GM12878 (cell line): Measurements from ENCODE around the gene PARD6B. TPM values are rescaled to one million over a fixed set of nuclear protein-coding genes. Genes with fewer than 3 reads are reported as not detected.

Experiments
- ATAC-seq: fragments of 200-7000 bp; cut with Tn5 transposase; 3 replicates; pipeline ENCODE4 v1.9.1; 2020; ENCODE audit warnings: mild to moderate bottlenecking, moderate library complexity
- BruUV-seq: library from RNA; stranded (reverse); fragments of 400-500 nt; replicated peaks from 2 replicates; lab custom pipeline; 2021; lab: Mats Ljungman, UMichigan
- CTCF ChIA-PET: fragments of 300-600 bp; sonication (Branson Sonifier 250); formaldehyde crosslinking; extraction: SDS; loops from one replicate; lab custom pipeline; 2021; ENCODE audit warnings: inconsistent platforms; lab: Yijun Ruan, JAX
- POLR2A ChIA-PET: fragments of 350-600 bp; formaldehyde crosslinking; extraction: SDS; loops from one replicate; lab custom pipeline; 2021; ENCODE audit warnings: inconsistent platforms; lab: Charles Lee
- RAD21 ChIA-PET: fragments of 300-600 bp; sonication (Branson Sonifier 250); formaldehyde crosslinking; loops from one replicate; lab custom pipeline; 2023; ENCODE audit warnings: antibody characterized with exemption; ENCODE audit not compliant: unreplicated experiment; lab: Charles Lee
- SMC1A ChIA-PET: fragments of 300-600 bp; sonication (Branson Sonifier 250); formaldehyde crosslinking; loops from one replicate; lab custom pipeline; 2023; ENCODE audit not compliant: unreplicated experiment, uncharacterized antibody; lab: Charles Lee
- DNase-seq: peaks from one replicate; pipeline ENCODE4 v3.0.0-alpha.2; 2011; ENCODE audit warnings: low read depth, low spot score
- FAIRE-seq: peaks from 3 replicates; lab custom pipeline; 2011; peaks lifted over from hg19 to GRCh38; lab: Jason Lieb, UNC
- H2AFZ ChIP-seq: 2 replicates; pipeline ENCODE4 v1.6.0; 2011; ENCODE audit warnings: low read depth, low read length, control low read depth; ENCODE audit not compliant: control insufficient read depth
- H3K27ac ChIP-seq: 2 replicates; pipeline ENCODE4 v1.5.1; 2011; ENCODE audit warnings: control low read depth; ENCODE audit not compliant: control insufficient read depth, insufficient read depth
- H3K27me3 ChIP-seq, 2 experiments: replicated peaks in 1 of 2; 2 replicates each; pipeline versions ENCODE4 v1.6.0 to v1.6.1; 2011; ENCODE audit warnings: low read length in 1 of 2; ENCODE audit not compliant: control insufficient read depth in 2 of 2, insufficient read depth in 2 of 2
- H3K36me3 ChIP-seq, 2 experiments: 2 replicates each; pipeline ENCODE4 v1.5.1; 2011; ENCODE audit warnings: low read length in 1 of 2; ENCODE audit not compliant: control insufficient read depth in 2 of 2, insufficient read depth in 2 of 2
- H3K4me1 ChIP-seq: 2 replicates; pipeline ENCODE4 v1.6.1; 2011; ENCODE audit warnings: mild to moderate bottlenecking, low read length, moderate library complexity, mixed read lengths; ENCODE audit not compliant: control insufficient read depth, insufficient read depth
- H3K4me2 ChIP-seq: 2 replicates; pipeline ENCODE4 v1.6.0; 2011; ENCODE audit warnings: control low read depth; ENCODE audit not compliant: control insufficient read depth, insufficient read depth
- H3K4me3 ChIP-seq: fragments of 200-600 bp; sonication (generic); 2 replicates; pipeline ENCODE4 v1.5.1; 2016
- H3K79me2 ChIP-seq: 2 replicates; pipeline ENCODE4 v1.6.0; 2011; ENCODE audit warnings: low read length; ENCODE audit not compliant: control insufficient read depth, insufficient read depth
- H3K9ac ChIP-seq: 2 replicates; pipeline ENCODE4 v1.8.0; 2011; ENCODE audit warnings: low read length, control low read depth, mixed read lengths; ENCODE audit not compliant: control insufficient read depth, insufficient read depth
- H3K9me3 ChIP-seq: replicated peaks from 3 replicates; pipeline ENCODE4 v1.5.1; 2011; ENCODE audit warnings: mild to moderate bottlenecking, low read length; ENCODE audit not compliant: control insufficient read depth, insufficient read depth
- H4K20me1 ChIP-seq: 2 replicates; pipeline ENCODE4 v1.6.0; 2011; ENCODE audit not compliant: control insufficient read depth, insufficient read depth
- CBX5 ChIP-seq: sonication (generic); IDR thresholded peaks from 2 replicates; pipeline ENCODE4 v1.6.1; 2016; ENCODE audit warnings: low read depth, moderate library complexity, mild to moderate bottlenecking, inconsistent platforms
- CHD1 ChIP-seq: IDR thresholded peaks from 2 replicates; pipeline ENCODE4 v1.6.1; 2012; ENCODE audit warnings: low read depth, low read length, improper control_type of control experiment
- JUNB ChIP-seq: IDR thresholded peaks from 2 replicates; pipeline ENCODE4 v1.6.1; 2016; ENCODE audit warnings: antibody characterized with exemption, mild to moderate bottlenecking
- KAT2A ChIP-seq: conservative IDR thresholded peaks from 2 replicates; pipeline ENCODE4 v1.6.1; 2011; ENCODE audit warnings: low read depth, low read length; ENCODE audit not compliant: control insufficient read depth
- NKRF ChIP-seq: fragments of 450-650 bp; conservative IDR thresholded peaks from 2 replicates; pipeline ENCODE4 v1.6.1; 2017; ENCODE audit warnings: mild to moderate bottlenecking, moderate library complexity
- WGBS: methylation state at CpG from one replicate; pipeline ENCODE4 v1.1.6; 2016; ENCODE audit warnings: low lambda C conversion rate; ENCODE audit not compliant: insufficient replicate concordance, insufficient coverage; ENCODE audit errors: missing lambda C conversion rate; 5-methylcytosine and 5-hydroxymethylcytosine counted together
- in situ Hi-C: fragments of 300-500 bp; cut with MboI; formaldehyde crosslinking; loops from 9 replicates; pipeline ENCODE4 v1.14.3; 2018; ENCODE audit warnings: mixed read lengths
- intact Hi-C: fragments of 100-400 bp; cut with micrococcal nuclease; formaldehyde crosslinking; loops from one replicate; pipeline ENCODE4 v1.14.2; 2022; ENCODE audit not compliant: unreplicated experiment
- polyA plus RNA-seq, 11 experiments: library from polyadenylated mRNA; depleted of rRNA in 4 of 11; unstranded in 6 of 11; stranded (reverse) in 5 of 11; fragments of >200 nt; fragmentation: Nextera tagmentation in 4 of 11; fragmentation: Illumina TruSeq in 1 of 11; extraction: Ambion mirVana in 4 of 11; extraction: Trizol in 1 of 11; gene quantifications; 1 replicate in 1 of 11; 2 replicates in 10 of 11; pipeline versions ENCODE4 v1.2.1 to v1.2.3, GENCODE V29; 2011 to 2016; ENCODE audit warnings: inconsistent platforms in 2 of 11, missing spikeins in 2 of 11, low read depth in 1 of 11
- total RNA-seq, 4 experiments: library from RNA; depleted of rRNA in 3 of 4; stranded (reverse); fragments of >200 nt in 3 of 4; fragmentation: Illumina TruSeq in 1 of 4; extraction: Trizol in 1 of 4; gene quantifications; 2 replicates each; pipeline versions ENCODE4 v1.2.1 to v1.2.3, GENCODE V29; 2013 to 2021

Gene PARD6B
- total and polyA plus RNA-seq, 10 of the 15 experiments (the other 5 are each of a cell fraction or from before 2014, with no cell fraction given) = 0.57 to 4.7 (median 2.0) TPM

GRCh38 chr20:50789968-50790650, 58.7 kb downstream of the PARD6B start:
- RAD21 ChIA-PET = interaction anchor here (0.7 to 2.8 kb wide), 13 partner anchors 10 to 517 kb away, joined by 3 to 36 read pairs (median 4); partner anchors contain the start of gene ADNP
- TF ChIP-seq CBX5 = no peak
- 0 out of 2 replicates have a peak, but pooled peaks have one; percentile 28 for TF ChIP-seq NKRF
- no peak for TF ChIP-seq JUNB
- TF ChIP-seq CHD1 = no peak
- TF ChIP-seq KAT2A = no peak
- FAIRE-seq (peak; percentile 35), DNase-seq (no peak), ATAC-seq (no peak)
- WGBS = 63% methylated on average over 11 of the region's 11 CpGs
- Histone ChIP-seq H3K27me3 (no peaks in the 10 kb centered on the region), H3K79me2 (peaks cover 3% of the 10 kb centered on the region), H3K9ac (no peak overlapping the region), H3K4me2 (no peak overlapping the region), H3K36me3 (no peaks in the 10 kb centered on the region), H3K4me1 (peaks cover 10% of the 10 kb centered on the region), H3K9me3 (no peaks in the 10 kb centered on the region), H4K20me1 (no peaks in the 10 kb centered on the region), H2AFZ (peak overlapping the region; percentile 80), H3K4me3 (no peak overlapping the region), H3K27ac (peak overlapping the region; percentile 65; the same call in 1 of the 2 replicates)
- POLR2A ChIA-PET = interaction anchor here (0.6 to 1.5 kb wide), 8 partner anchors 9 to 142 kb away, joined by 3 to 11 read pairs (median 4); no protein-coding TSS in a partner anchor
- intact Hi-C loops = loop anchor here (2.0 to 5.0 kb wide), 4 partner anchors 59 to 517 kb away; partner anchors contain the start of gene PARD6B
- no TSS peak for BruUV-seq
- in situ Hi-C loops = loop anchor here (5.0 kb wide), 1 partner anchor 517 kb away; no protein-coding TSS in a partner anchor
- SMC1A ChIA-PET = interaction anchor here (0.7 to 6.8 kb wide), 10 partner anchors 9 to 197 kb away, joined by 3 to 90 read pairs (median 4); partner anchors contain the start of genes ADNP, DPM1 and MOCS3
- CTCF ChIA-PET = interaction anchor here (0.7 to 13.7 kb wide), 27 partner anchors 9 to 520 kb away, joined by 3 to 336 read pairs (median 5); partner anchors contain the start of genes ADNP, DPM1 and MOCS3
